GM21576 (cell line): ENCODE results near the gene SEMA3F.

Experiments used
- ATAC-seq: cut with Tn5 transposase; IDR thresholded peaks from one replicate; pipeline ENCODE4 v1.9.1; 2021; ENCODE audit warnings: mild to moderate bottlenecking, moderate library complexity; ENCODE audit not compliant: unreplicated experiment

The SEMA3F gene

DNA sequence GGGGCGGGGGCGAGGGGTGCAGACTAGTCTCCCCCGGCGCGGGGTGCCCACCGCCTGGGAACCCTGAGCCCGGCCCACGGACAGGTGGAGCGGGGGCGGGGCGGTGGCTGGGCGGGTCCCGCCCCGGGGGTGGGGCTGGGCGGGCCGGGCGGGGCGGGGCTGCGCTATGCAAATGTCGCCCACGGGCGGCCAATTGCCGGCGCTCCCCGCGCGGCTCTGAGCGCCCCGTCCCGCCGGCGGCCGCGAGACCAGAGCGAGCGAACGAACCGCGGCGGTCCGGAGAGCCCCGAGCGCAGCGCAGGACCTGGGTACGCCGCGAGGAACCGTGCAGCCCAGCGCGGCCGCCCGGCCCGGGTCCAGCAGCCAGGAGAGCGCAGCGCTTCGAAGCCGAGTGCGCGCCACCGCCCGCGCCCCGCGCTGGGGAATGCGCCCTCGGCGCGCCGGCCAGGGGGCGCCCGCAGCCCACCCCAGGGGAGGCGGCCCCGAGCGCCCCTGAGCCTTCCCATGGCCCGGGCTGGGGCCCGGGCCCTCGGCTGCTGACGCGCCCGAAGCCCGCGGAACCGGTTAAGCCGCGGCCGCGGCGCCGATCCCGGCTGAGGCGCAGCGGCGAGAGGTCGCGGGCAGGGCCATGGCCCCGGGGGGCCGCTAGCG is at the start of gene SEMA3F:
SEMA3F (plus strand) TSS at position 485 of the 651 bp plus-strand sequence. CDS start 4,299 bp downstream, outside the sequence.
- ATAC-seq, result no peak

- no peak for ATAC-seq
Measured at GRCh38 chr3:50111757-50112156, 43.4 kb upstream of the SEMA3F start.

DNA sequence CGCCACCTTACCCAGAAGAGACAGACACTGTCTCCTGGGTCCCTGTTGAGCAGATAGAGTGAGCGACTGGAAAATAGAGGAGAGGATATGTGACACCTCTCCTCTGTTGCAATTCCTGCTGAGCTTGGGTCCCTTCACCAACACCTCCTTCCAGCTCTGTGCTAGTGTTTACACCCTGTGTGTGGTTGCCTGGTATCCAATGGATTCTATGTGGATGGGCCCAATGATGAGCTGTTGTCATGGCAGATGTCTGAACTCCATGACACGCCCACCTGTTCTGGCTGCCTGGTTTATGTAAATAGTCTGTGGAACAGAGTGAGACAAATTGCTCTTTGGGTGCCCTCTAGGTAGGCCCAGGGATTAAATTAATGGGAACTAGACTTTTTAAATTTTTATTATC is 42.7 kb upstream of the SEMA3F start:
- no peak for ATAC-seq

GRCh38 chr3:50117120-50117519 is 38.0 kb upstream of the SEMA3F start:
- no peak for ATAC-seq

GRCh38 chr3:50118237-50118636 is 36.9 kb upstream of the SEMA3F start:
- no peak for ATAC-seq

DNA sequence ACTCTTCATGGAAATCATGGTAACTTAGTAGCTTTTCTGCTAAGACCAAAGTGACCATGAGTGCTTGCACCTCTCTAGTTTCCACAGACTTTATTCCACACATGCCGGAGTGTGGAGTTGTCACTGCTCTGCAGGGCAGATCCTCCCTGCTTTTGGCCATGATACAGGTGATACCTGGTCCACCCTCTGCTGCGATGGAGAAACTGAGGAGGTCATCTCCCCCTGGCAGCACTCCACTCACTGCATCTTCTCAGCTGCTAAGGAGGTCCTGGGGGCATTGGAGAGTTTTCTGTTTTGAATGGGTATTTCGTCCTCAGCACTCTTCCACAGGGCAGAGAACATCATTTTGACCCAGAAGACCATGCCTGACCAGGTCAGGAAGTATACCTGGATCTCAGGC is 35.3 kb upstream of the SEMA3F start:
- ATAC-seq, result no peak

- ATAC-seq, result no peak
Measured at GRCh38 chr3:50120364-50121071, 34.6 kb upstream of the SEMA3F start.

- ATAC-seq, result no peak
Measured at GRCh38 chr3:50121072-50122032, 33.8 kb upstream of the SEMA3F start.

DNA sequence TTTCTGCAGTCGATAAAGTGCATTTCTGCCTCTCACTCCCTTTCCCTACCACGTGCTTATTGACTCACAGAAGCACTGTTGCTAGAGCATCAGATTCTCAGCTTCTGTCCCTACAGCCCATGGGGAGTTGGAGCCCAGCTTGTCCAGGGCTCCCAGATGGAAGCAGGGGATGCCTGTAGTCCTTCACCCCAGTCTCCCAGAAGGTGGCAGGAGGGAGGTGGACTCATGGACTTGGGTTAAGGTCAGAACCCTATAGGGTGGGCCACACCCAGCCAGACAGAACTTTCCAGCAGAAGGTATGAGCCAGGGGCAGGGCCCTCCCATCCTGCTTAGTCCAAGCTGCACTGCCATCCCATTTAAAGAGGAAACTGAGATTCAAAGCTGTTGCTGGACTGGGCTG is 33.1 kb upstream of the SEMA3F start:
- ATAC-seq, result no peak

DNA sequence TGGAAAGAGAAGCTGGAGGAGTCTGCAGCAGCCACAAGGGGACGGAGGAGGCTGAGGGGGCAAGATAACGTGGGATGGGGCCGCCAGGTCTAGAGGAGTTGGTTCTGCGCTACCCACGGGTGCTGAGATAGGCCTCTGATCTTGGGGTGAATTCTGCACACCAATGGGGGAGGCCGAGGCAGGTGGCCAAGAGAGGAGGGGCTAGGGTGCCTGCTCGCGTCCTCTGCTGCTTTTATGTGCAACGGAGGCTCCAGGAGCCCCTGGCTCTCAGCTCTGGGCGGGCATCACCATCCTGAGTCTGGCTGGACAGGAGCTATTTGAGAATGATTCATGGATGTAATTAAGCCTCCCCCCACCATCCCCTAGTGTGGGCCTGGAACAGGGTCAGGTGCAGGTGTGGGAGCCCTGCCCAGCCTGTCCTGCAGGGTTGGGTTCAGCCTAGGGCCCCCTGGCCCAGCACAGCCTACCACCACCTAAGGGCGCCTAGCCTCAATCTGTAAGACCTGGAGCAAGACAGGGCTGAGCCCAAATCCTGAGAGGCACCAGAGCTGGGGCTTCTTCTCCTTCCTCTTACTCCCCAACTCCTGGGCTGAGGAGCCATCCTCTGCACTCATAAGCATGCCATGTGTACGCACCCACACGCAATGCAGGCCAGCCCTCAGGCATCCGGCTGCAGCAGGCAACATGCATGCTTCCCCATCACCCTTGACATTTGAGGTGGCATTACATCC is 32.3 kb upstream of the SEMA3F start:
- ATAC-seq, result no peak

DNA sequence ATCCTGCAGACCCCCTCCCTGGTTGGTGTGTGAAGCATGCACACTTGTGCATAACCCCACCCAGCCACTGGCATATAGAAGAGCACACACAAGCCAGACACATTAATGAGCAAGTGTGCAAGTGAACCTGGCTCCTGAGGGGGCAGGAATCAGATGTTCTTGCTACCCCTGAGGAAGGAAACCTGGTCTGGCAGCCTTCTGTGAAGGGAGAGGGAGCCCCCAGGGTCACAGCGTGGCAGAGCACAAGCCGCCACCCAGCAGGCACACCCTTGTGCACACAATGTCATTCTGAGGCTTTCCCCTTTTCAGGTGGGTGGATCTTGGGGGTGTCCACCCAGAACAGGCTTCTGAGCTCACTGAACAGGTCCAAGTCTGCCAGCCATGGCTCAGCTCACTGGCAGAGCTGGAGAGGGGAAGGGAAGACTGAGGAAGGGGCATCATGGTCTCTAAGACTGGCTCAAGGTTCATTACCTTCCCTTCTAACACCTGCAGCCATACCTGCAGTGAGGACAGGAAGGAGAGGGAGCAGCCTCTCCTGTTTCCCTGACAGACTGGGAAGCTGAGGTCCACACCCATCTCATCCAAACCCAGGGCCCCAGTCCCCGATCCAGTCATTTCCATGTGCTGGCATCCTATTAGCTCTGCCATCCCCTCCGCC is 31.6 kb upstream of the SEMA3F start:
- ATAC-seq, result no peak

- ATAC-seq, result no peak
Measured at GRCh38 chr3:50124052-50124799, 30.9 kb upstream of the SEMA3F start.

- no peak for ATAC-seq
Measured at GRCh38 chr3:50124800-50125178, 30.3 kb upstream of the SEMA3F start.

GRCh38 chr3:50125541-50126286 is 29.4 kb upstream of the SEMA3F start:
- no peak for ATAC-seq

GRCh38 chr3:50126287-50127211 is 28.6 kb upstream of the SEMA3F start:
- ATAC-seq, result no peak

GRCh38 chr3:50127251-50127691 is 27.9 kb upstream of the SEMA3F start:
- no peak for ATAC-seq

DNA sequence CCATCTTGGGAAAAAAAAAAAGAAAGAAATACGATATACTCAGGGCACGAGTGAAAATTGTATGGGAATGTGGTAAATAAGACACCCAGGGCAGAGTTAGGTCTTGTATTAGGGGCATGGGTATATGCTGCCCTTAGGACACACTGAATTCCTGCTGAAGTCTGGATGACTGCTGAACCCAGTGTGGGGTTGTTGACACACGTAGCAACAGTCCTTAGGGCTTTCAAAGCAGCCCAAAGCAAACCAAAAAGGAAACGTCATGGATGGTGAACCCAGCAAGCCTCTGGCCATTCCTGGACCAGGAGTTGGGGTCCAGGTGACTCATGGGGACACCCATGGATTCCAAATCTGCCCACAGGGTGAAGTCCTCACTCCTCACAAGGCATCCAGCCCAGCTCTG is 27.1 kb upstream of the SEMA3F start:
- no peak for ATAC-seq

DNA sequence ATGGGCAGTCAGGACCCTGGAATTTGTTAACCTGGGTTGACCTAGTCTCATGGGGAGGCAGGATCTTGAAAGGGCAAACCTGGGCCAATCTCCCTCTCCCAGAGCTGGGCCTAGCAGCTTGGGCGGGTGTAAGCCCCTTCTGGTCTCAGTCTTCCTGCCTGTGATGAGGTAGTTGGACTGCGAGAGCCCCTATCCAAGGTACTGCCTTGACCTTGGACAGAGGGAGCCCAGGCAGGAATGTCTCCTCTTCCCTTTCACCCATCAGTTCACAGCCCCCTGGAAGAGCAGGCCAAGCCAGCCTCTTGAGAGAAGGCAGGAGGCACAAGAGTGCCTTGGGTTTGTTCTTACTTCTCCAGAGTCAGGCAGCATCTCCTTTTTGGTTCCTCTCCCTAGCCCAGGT is 24.7 kb upstream of the SEMA3F start:
- no peak for ATAC-seq
